Measurements from ENCODE around the gene ATP8B4. TPM values are rescaled to one million over a fixed set of nuclear protein-coding genes. Genes with fewer than 3 reads are reported as not detected.

ATP8B4 gene
- polyA plus RNA-seq, 1 of the 3 experiments (the other 2 are of a cell fraction), result 0.03 TPM

- no peaks in the 10 kb centered on the region; a peak in 1 of 4 replicates for H3K4me1 ChIP-seq (ENCODE audit: control insufficient read depth in 1 of 2, insufficient read depth in 2 of 2, low read depth in 1 of 2, low read length in 1 of 2)
- no peak overlapping the region for H3K27ac ChIP-seq (ENCODE audit: low read depth in 2 of 2, low read length in 1 of 2)
- no peaks in the 10 kb centered on the region for H4K20me1 ChIP-seq (ENCODE audit: insufficient read depth)
- H3K4me3 ChIP-seq (ENCODE audit: low read depth in 2 of 2, low read length in 1 of 2), result no peak overlapping the region
- WGBS (ENCODE audit: low lambda C conversion rate), result 49% methylated on average over 3 of the region's 3 CpGs
- no peak for DNase-seq
- POLR2A ChIA-PET, result no interaction called here
- H3K9me3 ChIP-seq, result no peaks in the 10 kb centered on the region
- CTCF ChIA-PET, result interaction anchor here (0.6 to 1.3 kb wide), 2 partner anchors 10 to 595 kb away, joined by 3 read pairs; no protein-coding TSS in a partner anchor
- H3F3A ChIP-seq (replicated peaks; ENCODE audit: insufficient read depth), result no peaks in the 10 kb centered on the region
- H3K36me3 ChIP-seq (replicated peaks in 1 of 2; ENCODE audit: control insufficient read depth in 1 of 2, insufficient read depth in 2 of 2, low read length in 1 of 2), result no peaks in the 10 kb centered on the region
- H3K27me3 ChIP-seq (ENCODE audit: insufficient read depth), result no peaks in the 10 kb centered on the region
- no peaks in the 10 kb centered on the region for H3K9me2 ChIP-seq
- H3K4me2 ChIP-seq, result no peak overlapping the region
- no peak overlapping the region for H3K9ac ChIP-seq
- H3K79me2 ChIP-seq (ENCODE audit: insufficient read depth), result no peaks in the 10 kb centered on the region
- TF ChIP-seq YY1 (IDR thresholded peaks at IDR 0.05; ENCODE audit: low read depth), result no peak
- TF ChIP-seq NFIC (IDR thresholded peaks at IDR 0.05; ENCODE audit: borderline replicate concordance), result no peak
- TF ChIP-seq TAF1 (IDR thresholded peaks at IDR 0.05; ENCODE audit: borderline replicate concordance, low read depth, low read length), result no peak
- no peak for TF ChIP-seq SIN3A (IDR thresholded peaks at IDR 0.05; ENCODE audit: borderline replicate concordance, low read depth, low read length)
- TF ChIP-seq MAX (IDR thresholded peaks at IDR 0.05; ENCODE audit: low read depth), result no peak
- TF ChIP-seq GATA2 (CRISPR knock-in tag; IDR thresholded peaks at IDR 0.05), result no peak
- no peak for TF ChIP-seq RXRA (IDR thresholded peaks at IDR 0.05; ENCODE audit: borderline replicate concordance, low read depth)
- no peak for TF ChIP-seq ZBTB33 (IDR thresholded peaks at IDR 0.05; ENCODE audit: borderline replicate concordance, low read depth)
- TF ChIP-seq REST (IDR thresholded peaks at IDR 0.05; ENCODE audit: low read depth, low read length), result no peak
- H2AFZ ChIP-seq (ENCODE audit: low read depth), result no peak overlapping the region
Observed at GRCh38 chr15:49830391-49830790, 288.6 kb downstream of the ATP8B4 start.

GRCh38 chr15:49827311-49827710 is 291.7 kb downstream of the ATP8B4 start:
- Histone ChIP-seq H3K27ac (ENCODE audit: low read depth in 2 of 2, low read length in 1 of 2) (no peak overlapping the region), H3K27me3 (ENCODE audit: insufficient read depth) (no peaks in the 10 kb centered on the region), H3K79me2 (ENCODE audit: insufficient read depth) (no peaks in the 10 kb centered on the region), H3K4me3 (ENCODE audit: low read depth in 2 of 2, low read length in 1 of 2) (no peak overlapping the region), H3K4me1 (ENCODE audit: control insufficient read depth in 1 of 2, insufficient read depth in 2 of 2, low read depth in 1 of 2, low read length in 1 of 2) (no peaks in the 10 kb centered on the region; a peak in 1 of 4 replicates), H3K9ac (no peak overlapping the region), H3K9me2 (no peaks in the 10 kb centered on the region), H2AFZ (ENCODE audit: low read depth) (no peak overlapping the region), H3K36me3 (replicated peaks in 1 of 2; ENCODE audit: control insufficient read depth in 1 of 2, insufficient read depth in 2 of 2, low read length in 1 of 2) (no peaks in the 10 kb centered on the region), H3K4me2 (no peak overlapping the region), H3F3A (replicated peaks; ENCODE audit: insufficient read depth) (no peaks in the 10 kb centered on the region), H4K20me1 (ENCODE audit: insufficient read depth) (no peaks in the 10 kb centered on the region), H3K9me3 (no peaks in the 10 kb centered on the region)
- ChIA-PET POLR2A (no interaction called here), CTCF (no interaction called here)
- WGBS (ENCODE audit: low lambda C conversion rate), result 41% methylated on average over 1 of the region's 1 CpG
- no peak for DNase-seq
- no peak for TF ChIP-seq ELF1 (IDR thresholded peaks at IDR 0.05)
- no peak for TF ChIP-seq CTCF (IDR thresholded peaks at IDR 0.05)
- no peak for TF ChIP-seq USF1 (IDR thresholded peaks at IDR 0.05; ENCODE audit: borderline replicate concordance, low read depth)
- TF ChIP-seq USF2 (IDR thresholded peaks at IDR 0.05; ENCODE audit: borderline replicate concordance, low read depth, low read length), result no peak
- no peak for TF ChIP-seq FOXM1 (IDR thresholded peaks at IDR 0.05; ENCODE audit: low read depth)
- TF ChIP-seq IRF3 (IDR thresholded peaks at IDR 0.05; ENCODE audit: low read depth, low read length), result no peak
- no peak for TF ChIP-seq JUND (IDR thresholded peaks at IDR 0.05)
- TF ChIP-seq SMC3 (IDR thresholded peaks at IDR 0.05; ENCODE audit: low read depth, low read length), result no peak

All from SK-N-SH (cell line).